Measurements from ENCODE around the gene RNF34.
A peak's percentile ranks its signal among the peaks of the same experiment; 100 is the strongest.
"Not testable (repeated sequence)": the region's sequence is repeated elsewhere in the genome, so short reads cannot be mapped to it uniquely, and the experiment has no call there.

Gene RNF34

GRCh38 chr12:121399391-121400331 is at the start of gene RNF34:
Gene RNF34 (plus strand): TSS chr12:121400118. CDS start chr12:121400213, 95 bp downstream.
- peak; percentile 89 for DNase-seq (ENCODE audit: low read depth)

- peak; percentile 98 for DNase-seq (ENCODE audit: low read depth)
These were observed 47.9 kb upstream of the RNF34 start, which contains the start of gene ANAPC5 for GRCh38 chr12:121351820-121352681. Gene ANAPC5 (minus strand): TSS chr12:121352411. CDS start chr12:121352340, 71 bp downstream.

GRCh38 chr12:121352682-121353018 is 47.3 kb upstream of the RNF34 start:
- no peak for DNase-seq (ENCODE audit: low read depth)

- DNase-seq (ENCODE audit: low read depth) = no peak
These were observed 44.1 kb upstream of the RNF34 start for GRCh38 chr12:121355818-121356217.

- no peak for DNase-seq (ENCODE audit: low read depth)
These were observed 43.3 kb upstream of the RNF34 start for GRCh38 chr12:121356657-121357056.

GRCh38 chr12:121357331-121357730 is 42.6 kb upstream of the RNF34 start:
- DNase-seq (ENCODE audit: low read depth) = no peak

GRCh38 chr12:121358073-121358472 is 41.8 kb upstream of the RNF34 start:
- no peak for DNase-seq (ENCODE audit: low read depth)

GRCh38 chr12:121364683-121365121 is 35.2 kb upstream of the RNF34 start:
- no peak for DNase-seq (ENCODE audit: low read depth)

- no peak for DNase-seq (ENCODE audit: low read depth)
These were observed 34.4 kb upstream of the RNF34 start for GRCh38 chr12:121365416-121366062.

GRCh38 chr12:121366063-121366459 is 33.9 kb upstream of the RNF34 start:
- DNase-seq (ENCODE audit: low read depth) = no peak

GRCh38 chr12:121371404-121371803 is 28.5 kb upstream of the RNF34 start:
- no peak for DNase-seq (ENCODE audit: low read depth)

GRCh38 chr12:121373755-121374154 is 26.2 kb upstream of the RNF34 start:
- no peak for DNase-seq (ENCODE audit: low read depth)

- not testable (repeated sequence) for DNase-seq (ENCODE audit: low read depth)
These were observed 25.6 kb upstream of the RNF34 start for GRCh38 chr12:121374336-121374735.

GRCh38 chr12:121374945-121375584 is 24.9 kb upstream of the RNF34 start:
- DNase-seq (ENCODE audit: low read depth) = not testable (repeated sequence)

GRCh38 chr12:121376754-121377697 is 22.9 kb upstream of the RNF34 start:
- DNase-seq (ENCODE audit: low read depth) = no peak

GRCh38 chr12:121378736-121379135 is 21.2 kb upstream of the RNF34 start:
- no peak for DNase-seq (ENCODE audit: low read depth)

GRCh38 chr12:121379945-121380344 is 20.0 kb upstream of the RNF34 start:
- no peak for DNase-seq (ENCODE audit: low read depth)

GRCh38 chr12:121383601-121384021 is 16.3 kb upstream of the RNF34 start:
- no peak for DNase-seq (ENCODE audit: low read depth)

- not testable (repeated sequence) for DNase-seq (ENCODE audit: low read depth)
These were observed 15.0 kb upstream of the RNF34 start for GRCh38 chr12:121384891-121385290.

- peak; percentile 69 for DNase-seq (ENCODE audit: low read depth)
These were observed 11.4 kb upstream of the RNF34 start for GRCh38 chr12:121388421-121388981.

Data from GM04503 (cell line).